ENCODE measurements around the gene RAPGEF5.

Gene RAPGEF5

GRCh38 chr7:22200777-22201176 lies 156.2 kb downstream of the RAPGEF5 start:
- no peaks in the 10 kb centered on the region for H3K27me3 ChIP-seq (ENCODE audit: insufficient read depth, poor library complexity, severe bottlenecking)
- H3K9me3 ChIP-seq (ENCODE audit: severe bottlenecking), result no peaks in the 10 kb centered on the region
- ATAC-seq (ENCODE audit: low read depth), result no peak
- DNase-seq (ENCODE audit: low spot score), result no peak
- no peaks in the 10 kb centered on the region for H3K4me1 ChIP-seq (ENCODE audit: insufficient read depth, poor library complexity, severe bottlenecking)
- no peak overlapping the region for H3K4me3 ChIP-seq (ENCODE audit: severe bottlenecking)
- no peaks in the 10 kb centered on the region for H3K36me3 ChIP-seq (ENCODE audit: low read depth)
- no peak overlapping the region for H3K27ac ChIP-seq (ENCODE audit: poor library complexity, severe bottlenecking)
- no peak for TF ChIP-seq CTCF (IDR thresholded peaks at IDR 0.05; ENCODE audit: poor library complexity, severe bottlenecking)

GRCh38 chr7:22200238-22200637 lies 156.7 kb downstream of the RAPGEF5 start:
- Histone ChIP-seq H3K27ac (ENCODE audit: poor library complexity, severe bottlenecking) (no peak overlapping the region), H3K9me3 (ENCODE audit: severe bottlenecking) (no peaks in the 10 kb centered on the region), H3K27me3 (ENCODE audit: insufficient read depth, poor library complexity, severe bottlenecking) (no peaks in the 10 kb centered on the region), H3K4me3 (ENCODE audit: severe bottlenecking) (no peak overlapping the region), H3K4me1 (ENCODE audit: insufficient read depth, poor library complexity, severe bottlenecking) (no peaks in the 10 kb centered on the region), H3K36me3 (ENCODE audit: low read depth) (no peaks in the 10 kb centered on the region)
- DNase-seq (ENCODE audit: low spot score) (no peak), ATAC-seq (ENCODE audit: low read depth) (no peak)
- TF ChIP-seq CTCF (IDR thresholded peaks at IDR 0.05; ENCODE audit: poor library complexity, severe bottlenecking), result no peak

GRCh38 chr7:22197376-22197775 lies 159.6 kb downstream of the RAPGEF5 start:
- Histone ChIP-seq H3K4me3 (ENCODE audit: severe bottlenecking) (no peak overlapping the region), H3K27me3 (ENCODE audit: insufficient read depth, poor library complexity, severe bottlenecking) (no peaks in the 10 kb centered on the region), H3K36me3 (ENCODE audit: low read depth) (no peaks in the 10 kb centered on the region), H3K27ac (ENCODE audit: poor library complexity, severe bottlenecking) (no peak overlapping the region), H3K9me3 (ENCODE audit: severe bottlenecking) (no peaks in the 10 kb centered on the region), H3K4me1 (ENCODE audit: insufficient read depth, poor library complexity, severe bottlenecking) (no peaks in the 10 kb centered on the region)
- TF ChIP-seq CTCF (IDR thresholded peaks at IDR 0.05; ENCODE audit: poor library complexity, severe bottlenecking), result no peak
- ATAC-seq (ENCODE audit: low read depth) (no peak), DNase-seq (ENCODE audit: low spot score) (no peak)

GRCh38 chr7:22196429-22196828 lies 160.5 kb downstream of the RAPGEF5 start:
- H3K4me3 ChIP-seq (ENCODE audit: severe bottlenecking), result no peak overlapping the region
- ATAC-seq (ENCODE audit: low read depth) (no peak), DNase-seq (ENCODE audit: low spot score) (no peak)
- no peak overlapping the region for H3K27ac ChIP-seq (ENCODE audit: poor library complexity, severe bottlenecking)
- TF ChIP-seq CTCF (IDR thresholded peaks at IDR 0.05; ENCODE audit: poor library complexity, severe bottlenecking), result no peak
- H3K4me1 ChIP-seq (ENCODE audit: insufficient read depth, poor library complexity, severe bottlenecking), result no peaks in the 10 kb centered on the region
- no peaks in the 10 kb centered on the region for H3K9me3 ChIP-seq (ENCODE audit: severe bottlenecking)
- H3K27me3 ChIP-seq (ENCODE audit: insufficient read depth, poor library complexity, severe bottlenecking), result no peaks in the 10 kb centered on the region
- H3K36me3 ChIP-seq (ENCODE audit: low read depth), result no peaks in the 10 kb centered on the region

- Histone ChIP-seq H3K4me1 (ENCODE audit: insufficient read depth, poor library complexity, severe bottlenecking) (no peaks in the 10 kb centered on the region), H3K4me3 (ENCODE audit: severe bottlenecking) (no peak overlapping the region), H3K27ac (ENCODE audit: poor library complexity, severe bottlenecking) (no peak overlapping the region), H3K9me3 (ENCODE audit: severe bottlenecking) (no peaks in the 10 kb centered on the region), H3K36me3 (ENCODE audit: low read depth) (no peaks in the 10 kb centered on the region), H3K27me3 (ENCODE audit: insufficient read depth, poor library complexity, severe bottlenecking) (no peaks in the 10 kb centered on the region)
- TF ChIP-seq CTCF (IDR thresholded peaks at IDR 0.05; ENCODE audit: poor library complexity, severe bottlenecking), result no peak
- no peak for ATAC-seq (ENCODE audit: low read depth)
- DNase-seq (ENCODE audit: low spot score), result no peak
Measured at GRCh38 chr7:22195397-22196172, 161.4 kb downstream of the RAPGEF5 start.

Data from RWPE2 (cell line).